ENCODE results near the gene TMEM39A.
A peak's percentile ranks its signal among the peaks of the same experiment; 100 is the strongest.

The TMEM39A gene
- 22.0 to 68.2 (median 32.6) reads per million in 18 experiments for total RNA-seq

DNA sequence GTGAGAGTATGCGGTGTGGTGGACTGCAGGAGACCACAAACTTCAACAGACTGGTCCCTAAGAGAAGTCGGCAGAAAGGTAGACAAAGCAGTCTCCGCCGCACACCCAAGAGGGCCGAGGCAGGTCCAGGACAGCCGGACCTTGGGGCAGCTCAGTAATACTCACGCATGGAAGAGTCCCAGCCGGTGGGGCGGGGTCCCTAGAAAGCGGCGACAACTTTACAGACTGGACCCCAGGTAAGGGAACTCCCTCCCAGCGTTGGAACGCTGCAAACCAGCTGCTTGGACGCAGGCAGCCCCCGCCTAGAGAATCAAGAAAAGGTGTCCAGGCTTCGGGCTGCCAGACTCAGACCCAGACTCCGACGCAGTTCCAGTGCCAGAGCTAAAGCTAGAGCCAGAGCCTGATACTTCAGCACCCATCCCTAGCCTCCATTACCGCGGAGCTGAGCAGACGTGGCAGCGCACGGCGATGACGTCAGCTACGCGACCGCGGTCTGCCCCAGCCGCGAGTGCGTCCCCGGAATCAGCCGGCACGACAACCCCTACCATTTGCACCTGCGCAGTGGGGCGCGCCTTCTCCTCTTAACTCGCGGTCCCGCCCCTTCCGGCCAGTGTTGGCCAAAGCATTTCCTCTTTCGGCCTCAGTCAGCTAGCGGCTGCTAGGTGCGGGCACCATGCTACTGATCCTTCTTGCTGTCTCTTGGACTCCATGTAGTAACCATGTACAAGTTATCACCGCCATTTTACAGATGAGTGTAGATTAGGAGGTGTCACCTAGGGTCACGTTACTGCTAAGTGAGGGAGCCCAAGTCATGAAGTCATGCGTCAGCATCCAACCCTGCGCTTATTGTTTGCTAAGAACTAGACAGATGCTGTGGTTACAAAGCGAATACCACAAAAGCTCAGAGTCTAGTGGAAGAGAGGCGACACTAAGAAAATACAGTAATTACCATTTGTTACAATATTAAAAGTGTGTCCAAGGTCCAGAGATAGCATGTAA is at the start of gene TMEM39A:
Gene TMEM39A (minus strand): TSS at position 445 of the 999 bp plus-strand sequence. CDS start 1,541 bp downstream, outside the sequence.
- DNase-seq: peak; percentile 99 to 100

- DNase-seq: no peak
These were observed 47.3 kb upstream of the TMEM39A start for GRCh38 chr3:119510690-119511089.

DNA sequence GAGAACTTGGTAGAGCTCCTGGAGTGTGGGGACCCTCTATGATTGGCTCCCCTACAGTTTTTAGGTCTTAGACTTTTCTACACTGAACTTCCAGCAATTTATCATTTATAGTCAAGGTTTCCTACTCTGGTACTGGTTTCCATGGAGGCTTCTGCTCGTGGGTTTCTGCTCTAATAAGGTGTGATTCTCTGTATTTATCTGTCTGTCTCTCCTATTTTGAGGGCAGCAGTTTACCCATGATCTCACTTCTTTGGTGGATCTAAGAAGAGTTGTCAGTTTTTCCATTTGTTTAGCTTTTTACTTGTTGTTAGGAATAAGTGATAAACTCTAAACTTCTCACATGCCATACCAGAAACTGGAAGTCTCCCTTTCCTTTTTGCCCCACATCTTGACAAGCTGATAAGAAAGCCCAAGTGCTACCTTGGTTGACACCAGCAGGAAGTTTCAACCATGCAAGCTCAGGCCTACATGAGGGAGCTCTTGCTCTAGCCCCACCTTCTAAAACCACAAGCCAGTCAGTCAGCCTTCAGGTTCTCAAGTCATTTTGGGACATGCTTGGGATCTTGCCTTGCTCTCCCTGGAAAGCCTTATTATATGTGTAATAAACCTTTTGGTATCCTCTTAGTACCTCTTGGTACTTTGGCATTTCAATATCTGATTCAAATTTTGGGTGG is 44.9 kb upstream of the TMEM39A start:
- DNase-seq: no peak

DNA sequence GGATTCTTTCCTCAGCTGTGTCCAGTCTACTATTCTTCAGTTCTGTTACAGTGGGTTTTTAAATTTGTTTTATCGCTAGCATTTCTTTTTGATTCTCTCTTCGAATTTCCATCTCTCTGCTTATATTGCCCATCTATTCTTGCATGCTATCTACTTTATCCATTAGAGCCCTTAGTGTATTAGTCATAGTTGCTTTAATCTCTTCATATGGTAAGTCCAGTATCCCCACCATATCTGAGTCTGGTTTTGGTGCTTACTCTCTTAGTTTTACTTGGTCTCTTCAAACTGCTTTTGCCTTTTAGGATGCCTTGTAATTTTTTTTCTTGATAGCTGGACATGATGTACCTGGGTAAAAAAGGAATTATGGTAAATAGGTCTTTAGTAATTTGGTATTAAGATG is 44.0 kb upstream of the TMEM39A start:
- DNase-seq: no peak

GRCh38 chr3:119506631-119507030 is 43.2 kb upstream of the TMEM39A start:
- no peak for DNase-seq

DNA sequence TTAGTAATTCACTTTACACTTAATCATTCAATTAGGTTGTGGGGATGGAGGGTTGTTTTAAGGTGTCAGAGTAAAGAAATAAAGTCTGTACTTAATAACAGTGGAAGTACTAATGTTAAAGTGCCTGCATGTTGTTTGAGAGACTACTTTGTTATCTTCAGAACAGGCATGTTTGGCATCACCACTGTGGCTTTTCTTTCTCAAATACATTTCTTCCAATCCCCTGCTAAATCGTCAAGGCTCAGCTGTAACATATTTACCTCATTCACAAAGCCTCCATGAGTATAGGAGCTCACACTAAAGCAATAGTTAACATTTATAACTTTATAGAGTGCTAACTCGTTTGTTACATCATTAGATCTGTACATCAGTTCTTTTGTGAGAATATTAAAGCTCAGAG is 37.5 kb upstream of the TMEM39A start:
- no peak for DNase-seq

DNA sequence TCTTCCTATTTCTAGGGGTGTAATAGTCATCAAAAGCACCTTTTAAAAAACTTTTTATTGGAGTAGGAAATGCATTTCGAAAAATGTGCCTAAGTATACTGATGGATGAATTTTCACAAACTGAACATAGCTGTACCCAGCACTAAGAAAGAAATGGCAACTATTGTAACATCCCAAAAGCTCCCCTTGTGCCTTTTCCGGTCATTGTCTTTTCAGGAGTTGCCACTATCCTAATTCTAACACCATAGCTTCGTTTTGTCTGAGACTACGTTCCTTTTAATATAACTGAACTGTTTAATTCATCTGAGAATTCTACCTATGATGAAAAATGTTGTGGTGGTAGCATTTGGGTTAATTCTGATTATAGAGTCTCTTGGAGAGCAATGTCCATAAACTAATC is 36.9 kb upstream of the TMEM39A start:
- DNase-seq: no peak

DNA sequence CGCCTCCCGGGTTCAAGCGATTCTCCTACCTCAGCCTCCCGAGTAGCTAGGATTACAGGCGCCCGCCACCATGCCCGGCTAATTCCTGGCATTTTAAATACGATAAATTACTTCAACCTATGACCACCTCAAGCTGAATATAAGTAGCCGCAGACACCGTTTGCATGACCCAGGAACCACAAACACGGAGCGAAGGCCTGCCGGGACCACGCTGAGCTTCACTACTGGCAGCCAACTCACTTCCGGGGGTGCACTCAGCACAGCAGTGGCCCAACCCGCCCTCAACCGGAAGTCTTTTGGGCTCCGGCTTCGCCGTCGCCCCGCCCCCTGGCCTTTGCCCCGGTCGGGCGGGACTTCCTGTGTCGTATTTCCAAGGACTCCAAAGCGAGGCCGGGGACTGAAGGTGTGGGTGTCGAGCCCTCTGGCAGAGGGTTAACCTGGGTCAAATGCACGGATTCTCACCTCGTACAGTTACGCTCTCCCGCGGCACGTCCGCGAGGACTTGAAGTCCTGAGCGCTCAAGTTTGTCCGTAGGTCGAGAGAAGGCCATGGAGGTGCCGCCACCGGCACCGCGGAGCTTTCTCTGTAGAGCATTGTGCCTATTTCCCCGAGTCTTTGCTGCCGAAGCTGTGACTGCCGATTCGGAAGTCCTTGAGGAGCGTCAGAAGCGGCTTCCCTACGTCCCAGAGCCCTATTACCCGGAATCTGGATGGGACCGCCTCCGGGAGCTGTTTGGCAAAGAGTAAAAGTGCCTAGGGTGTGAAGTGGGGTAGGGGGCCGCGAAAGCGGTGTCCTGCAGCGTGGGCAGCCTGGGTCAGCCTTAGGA is 35.0 kb upstream of the TMEM39A start, which contains the start of gene TIMMDC1:
Gene TIMMDC1 (plus strand): TSS at position 362 of the 826 bp plus-strand sequence. CDS start 187 bp downstream, at position 549.
- peak; percentile 98 to 99 for DNase-seq

DNA sequence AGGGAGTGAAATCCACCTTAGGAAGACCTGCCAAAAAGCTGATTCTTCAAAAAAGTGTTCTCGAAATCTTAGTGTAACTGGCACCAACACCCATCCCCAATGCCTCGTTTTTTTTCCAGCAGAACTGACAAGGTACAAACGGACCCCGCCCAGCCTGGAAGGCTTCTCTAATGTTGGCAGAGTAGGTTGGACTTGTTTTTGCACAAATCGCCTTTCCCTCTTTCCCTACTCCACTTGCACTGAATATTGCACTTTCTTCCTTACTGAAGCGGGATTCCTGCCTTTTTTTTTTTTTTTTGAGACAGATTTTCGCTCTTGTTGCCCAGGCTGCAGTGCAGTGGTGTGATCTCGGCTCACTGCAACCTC is 34.4 kb upstream of the TMEM39A start:
- DNase-seq: peak in 1 of 2 donors; percentile 11

GRCh38 chr3:119494597-119494996 is 31.2 kb upstream of the TMEM39A start:
- DNase-seq: no peak

DNA sequence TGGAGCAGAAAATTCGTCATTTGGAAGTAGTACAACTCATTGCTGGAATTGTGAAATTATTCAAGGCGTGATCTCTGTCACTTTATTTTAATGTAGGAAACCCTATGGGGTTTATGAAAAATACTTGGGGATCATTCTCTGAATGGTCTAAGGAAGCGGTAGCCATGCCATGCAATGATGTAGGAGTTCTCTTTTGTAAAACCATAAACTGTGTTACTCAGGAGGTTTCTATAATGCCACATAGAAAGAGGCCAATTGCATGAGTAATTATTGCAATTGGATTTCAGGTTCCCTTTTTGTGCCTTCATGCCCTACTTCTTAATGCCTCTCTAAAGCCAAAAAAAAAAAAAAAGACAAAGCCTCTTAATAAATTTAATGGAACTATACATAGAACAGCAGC is 29.4 kb upstream of the TMEM39A start:
- peak in 1 of 2 donors; percentile 40 for DNase-seq

DNA sequence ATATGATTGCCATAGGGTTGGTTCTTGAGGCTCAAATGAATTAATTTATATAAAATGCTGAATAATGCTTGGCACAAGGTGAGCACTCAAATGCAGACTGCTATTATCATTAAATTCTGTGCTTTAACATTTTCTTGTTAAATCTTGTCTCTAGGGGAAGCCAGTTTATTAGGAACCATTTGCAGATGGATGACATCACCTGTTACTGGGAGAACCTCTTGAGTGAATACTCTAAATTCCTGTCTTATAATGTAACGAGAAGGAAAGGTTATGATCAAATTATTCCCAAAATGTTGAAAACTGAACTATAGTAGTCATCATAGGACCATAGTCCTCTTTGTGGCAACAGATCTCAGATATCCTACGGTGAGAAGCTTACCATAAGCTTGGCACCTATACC is 28.7 kb upstream of the TMEM39A start:
- DNase-seq: no peak

DNA sequence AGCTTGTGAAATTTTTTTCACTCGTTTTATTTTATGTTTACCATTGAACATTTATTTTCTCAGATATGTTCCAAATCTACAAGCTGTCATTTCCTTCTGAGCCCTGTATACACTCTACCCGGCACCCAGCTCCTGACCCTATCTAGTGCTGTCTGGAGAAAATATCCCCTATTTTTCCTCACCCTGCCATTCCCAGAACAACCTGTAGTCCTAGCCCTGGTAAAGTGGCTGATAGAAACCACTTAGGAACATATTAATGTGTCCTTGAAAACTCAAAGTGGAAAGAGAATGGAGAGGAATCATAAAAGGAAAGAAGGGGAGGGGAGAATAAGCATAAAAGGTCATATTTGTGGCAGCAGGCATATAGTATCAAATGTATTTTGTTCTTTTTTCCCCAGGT is 26.7 kb upstream of the TMEM39A start:
- DNase-seq: no peak

GRCh38 chr3:119485563-119485962 is 22.1 kb upstream of the TMEM39A start:
- DNase-seq: no peak

DNA sequence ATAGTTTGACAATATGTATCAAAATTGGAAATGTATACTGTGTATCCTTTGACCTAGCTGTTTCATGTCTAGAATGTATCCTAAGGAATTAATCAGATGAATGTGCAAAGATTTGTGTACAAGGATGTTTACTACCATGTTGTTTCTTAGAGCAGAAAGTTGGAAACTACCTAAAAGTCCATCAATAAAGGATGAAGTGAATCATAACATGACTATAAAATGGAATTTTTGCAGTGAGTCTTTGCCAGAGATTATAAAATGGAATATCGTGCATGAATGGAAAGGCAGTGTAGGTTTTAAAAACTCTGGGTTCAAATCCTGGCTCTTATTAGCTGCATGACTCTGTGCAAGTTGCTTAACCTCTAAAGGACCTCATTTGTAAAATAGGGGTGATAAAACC is 19.7 kb upstream of the TMEM39A start:
- no peak for DNase-seq

- DNase-seq: no peak
These were observed 17.7 kb upstream of the TMEM39A start for GRCh38 chr3:119481079-119481478.

DNA sequence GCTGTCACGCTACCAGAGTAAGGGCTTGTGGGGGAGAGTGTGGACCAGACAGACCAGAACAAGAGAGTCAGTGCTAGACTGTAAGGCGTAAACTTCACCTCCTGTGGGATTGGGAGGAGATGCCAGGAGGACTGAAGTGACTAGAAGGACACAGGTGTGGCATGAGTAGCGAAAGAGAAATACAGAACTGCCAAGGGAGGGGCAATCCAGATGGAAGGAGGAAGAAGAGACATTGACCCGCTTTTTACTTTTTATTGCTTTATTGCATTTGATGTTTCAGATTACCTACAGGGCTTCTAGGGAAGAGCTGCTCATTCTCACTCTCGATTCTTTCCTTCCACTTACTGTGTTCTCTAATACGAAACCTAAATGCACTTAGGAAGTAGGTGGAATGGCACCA is 7.5 kb upstream of the TMEM39A start:
- DNase-seq: no peak

DNA sequence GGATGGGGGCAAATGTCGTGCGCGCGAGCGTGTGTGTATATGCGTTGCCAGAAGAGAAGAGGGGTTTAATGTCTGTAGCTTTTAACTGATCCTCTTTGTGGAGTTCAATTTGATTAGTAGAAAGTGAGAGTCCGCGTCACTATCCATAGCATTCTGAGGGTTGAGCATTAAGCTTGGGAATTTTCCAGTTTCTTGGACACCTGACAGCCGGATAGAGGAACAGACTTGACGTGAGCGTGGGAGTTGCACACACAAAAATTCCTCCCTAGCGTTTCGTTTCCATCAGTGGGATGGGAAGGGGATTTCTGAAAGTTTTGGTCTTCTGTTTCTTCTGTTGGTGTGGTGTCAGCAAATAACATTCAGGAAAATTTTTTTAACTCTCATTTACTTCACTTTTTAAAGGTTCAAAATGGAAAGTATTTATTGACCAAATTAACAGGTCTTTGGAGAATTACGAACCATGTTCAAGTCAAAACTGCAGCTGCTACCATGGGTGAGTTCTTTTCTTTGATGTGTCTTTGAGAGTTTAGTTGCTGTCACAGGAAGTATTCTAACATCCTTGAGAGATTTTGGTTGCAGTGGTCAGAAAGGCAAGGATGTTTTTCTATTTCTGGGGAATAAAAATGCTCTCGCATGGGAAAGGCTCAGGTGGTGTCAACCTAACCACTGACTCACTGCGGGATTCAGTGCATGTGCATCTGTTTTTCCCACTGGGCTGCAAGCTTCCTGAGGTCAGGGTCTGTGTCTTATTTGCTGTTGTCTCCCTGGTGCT is 6.2 kb upstream of the TMEM39A start:
- DNase-seq: peak in 1 of 2 donors; percentile 9

- peak; percentile 9 to 43 for DNase-seq
These were observed 4.6 kb upstream of the TMEM39A start for GRCh38 chr3:119468041-119468440.

- DNase-seq: peak; percentile 76 to 93
These were observed 6.2 kb downstream of the TMEM39A start for GRCh38 chr3:119457246-119457645.

GRCh38 chr3:119456469-119456868 is 6.9 kb downstream of the TMEM39A start:
- no peak for DNase-seq

DNA sequence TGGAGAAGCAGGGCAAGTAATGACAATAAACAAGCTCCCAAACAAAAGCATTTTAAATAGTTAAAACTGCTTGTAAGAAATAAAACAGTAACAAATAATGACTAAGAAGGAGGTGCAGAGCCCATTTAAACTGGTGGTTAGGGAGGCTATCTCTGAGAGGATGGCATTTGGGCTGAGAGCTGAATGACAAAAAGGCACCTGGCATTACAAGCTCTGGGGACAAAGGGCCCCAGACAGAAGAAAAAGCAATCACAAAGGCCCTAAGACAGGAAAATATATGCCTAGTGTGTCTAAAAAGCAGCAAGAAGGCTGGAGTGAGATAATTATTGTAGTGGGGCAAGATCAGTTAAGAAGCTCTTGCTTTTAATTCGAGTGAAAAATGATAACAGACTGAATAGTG is 9.6 kb downstream of the TMEM39A start:
- no peak for DNase-seq

Data from inflammatory macrophage (primary cell).